Thymus (tissue), 11 donors: ENCODE data around the gene TTBK2. TPM values are rescaled to one million over a fixed set of nuclear protein-coding genes. Genes with fewer than 3 reads are reported as not detected.

Experiments
- DNase-seq, 9 donors: peaks; one replicate each; pipeline ENCODE4 v3.0.0-alpha.2; 2013; ENCODE audit warnings: low spot score in 9 of 9, low read depth in 6 of 9, missing footprints in 1 of 9
- H3K27ac ChIP-seq, 2 donors: one replicate each; pipeline ENCODE4 v1.5.1; 2013; ENCODE audit warnings: control low read depth in 1 of 2, low read depth in 1 of 2, low read length in 1 of 2, mild to moderate bottlenecking in 1 of 2, moderate library complexity in 1 of 2
- H3K27me3 ChIP-seq, 2 donors: one replicate each; pipeline ENCODE4 v1.5.1; 2013; ENCODE audit warnings: low read length in 1 of 2; ENCODE audit not compliant: control insufficient read depth in 2 of 2, insufficient read depth in 1 of 2
- H3K36me3 ChIP-seq, 2 donors: one replicate each; pipeline ENCODE4 v1.5.1; 2013; ENCODE audit warnings: low read length in 1 of 2, mild to moderate bottlenecking in 1 of 2, moderate library complexity in 1 of 2; ENCODE audit not compliant: control insufficient read depth in 2 of 2, insufficient read depth in 2 of 2
- H3K4me1 ChIP-seq, 2 donors: one replicate each; pipeline ENCODE4 v1.5.1; 2013; ENCODE audit warnings: low read length in 2 of 2; ENCODE audit not compliant: control insufficient read depth in 2 of 2, insufficient read depth in 2 of 2
- H3K4me3 ChIP-seq, 2 donors: one replicate each; pipeline ENCODE4 v1.5.1; 2013; ENCODE audit warnings: low read length in 2 of 2, control low read depth in 1 of 2, mild to moderate bottlenecking in 1 of 2
- H3K9me3 ChIP-seq, 2 donors: one replicate each; pipeline ENCODE4 v1.5.1; 2013; ENCODE audit warnings: low read length in 1 of 2, mild to moderate bottlenecking in 1 of 2; ENCODE audit not compliant: control insufficient read depth in 2 of 2, insufficient read depth in 1 of 2
- whole genome bisulfite sequencing: extraction: QIAGEN DNeasy Blood & Tissue Kit; methylation state at CpG from one replicate; pipeline ENCODE4 v1.1.7; 2013; 5-methylcytosine and 5-hydroxymethylcytosine counted together
- polyA plus RNA-seq: library from polyadenylated mRNA; stranded (reverse); fragments of 200-250 nt; gene quantifications from one replicate; pipeline ENCODE4 v1.2.3, GENCODE V29; 2013
- total RNA-seq: library from RNA; stranded (reverse); fragments of 120-200 nt; gene quantifications from one replicate; pipeline ENCODE4 v1.2.4, GENCODE V29; 2013
- donor health status: healthy.

Gene TTBK2
- total and polyA plus RNA-seq, 2 donors, result 4.4 to 5.7 TPM

GRCh38 chr15:42723068-42723467, 197.5 kb downstream of the TTBK2 start:
- no peak for DNase-seq
- Histone ChIP-seq H3K27ac (no peak overlapping the region), H3K9me3 (no peaks in the 10 kb centered on the region), H3K4me3 (no peak overlapping the region), H3K4me1 (no peaks in the 10 kb centered on the region), H3K36me3 (peaks cover 77 to 79% of the 10 kb centered on the region in 2 donors), H3K27me3 (no peaks in the 10 kb centered on the region)
- 95% methylated on average over 4 of the region's 4 CpGs for WGBS

DNA sequence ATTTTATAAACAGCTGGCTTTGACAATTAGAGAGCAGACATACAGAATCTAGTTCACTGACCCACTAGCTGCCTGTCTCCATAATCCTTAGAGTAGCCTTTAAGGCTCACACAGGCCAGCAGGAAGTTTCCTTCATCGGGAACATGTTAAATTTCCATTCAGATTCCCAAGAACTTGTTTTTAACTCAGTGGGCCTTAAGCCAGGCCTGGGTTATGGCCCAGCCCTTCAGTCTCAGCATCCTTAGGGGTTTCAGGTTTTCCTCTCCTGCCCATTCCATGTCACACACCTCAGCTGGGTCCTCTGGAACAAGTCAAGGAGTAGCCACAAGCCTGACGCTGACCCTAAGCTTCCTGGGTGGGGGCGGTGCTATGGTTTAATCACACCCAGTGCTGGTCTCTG, 198.7 kb downstream of the TTBK2 start:
- H3K27ac ChIP-seq, result no peak overlapping the region
- no peak overlapping the region for H3K4me3 ChIP-seq
- H3K9me3 ChIP-seq, result no peaks in the 10 kb centered on the region
- no peaks in the 10 kb centered on the region for H3K27me3 ChIP-seq
- no peaks in the 10 kb centered on the region for H3K4me1 ChIP-seq
- 80% methylated on average over 3 of the region's 3 CpGs for WGBS
- no peak for DNase-seq
- H3K36me3 ChIP-seq, result peaks cover 65 to 69% of the 10 kb centered on the region in 2 donors

GRCh38 chr15:42721016-42721415, 199.6 kb downstream of the TTBK2 start:
- Histone ChIP-seq H3K9me3 (no peaks in the 10 kb centered on the region), H3K27ac (no peak overlapping the region), H3K4me1 (no peaks in the 10 kb centered on the region), H3K27me3 (no peaks in the 10 kb centered on the region), H3K36me3 (peaks cover 56 to 61% of the 10 kb centered on the region in 2 donors), H3K4me3 (no peak overlapping the region)
- WGBS, result 88% methylated on average over 6 of the region's 6 CpGs
- DNase-seq, result no peak

- H3K27me3 ChIP-seq, result no peaks in the 10 kb centered on the region
- WGBS, result 95% methylated on average over 3 of the region's 3 CpGs
- H3K36me3 ChIP-seq, result peaks cover 48 to 51% of the 10 kb centered on the region in 2 donors
- H3K4me1 ChIP-seq, result no peaks in the 10 kb centered on the region
- no peaks in the 10 kb centered on the region for H3K9me3 ChIP-seq
- no peak for DNase-seq
- H3K4me3 ChIP-seq, result no peak overlapping the region
- no peak overlapping the region for H3K27ac ChIP-seq
Observed at GRCh38 chr15:42720071-42720470, 200.5 kb downstream of the TTBK2 start.

GRCh38 chr15:42719043-42719442, 201.5 kb downstream of the TTBK2 start:
- DNase-seq, result no peak
- Histone ChIP-seq H3K36me3 (peaks cover 38 to 41% of the 10 kb centered on the region in 2 donors), H3K9me3 (no peaks in the 10 kb centered on the region), H3K4me1 (no peaks in the 10 kb centered on the region), H3K27ac (no peak overlapping the region), H3K4me3 (no peak overlapping the region), H3K27me3 (no peaks in the 10 kb centered on the region)
- 82% methylated on average over 6 of the region's 6 CpGs for WGBS

- Histone ChIP-seq H3K36me3 (peaks cover 20 to 23% of the 10 kb centered on the region in 2 donors), H3K4me3 (no peak overlapping the region), H3K27me3 (no peaks in the 10 kb centered on the region), H3K9me3 (no peaks in the 10 kb centered on the region), H3K4me1 (no peaks in the 10 kb centered on the region), H3K27ac (no peak overlapping the region)
- DNase-seq, result no peak
- 99% methylated on average over 2 of the region's 2 CpGs for WGBS
Observed at GRCh38 chr15:42716626-42717025, 204.0 kb downstream of the TTBK2 start.

DNA sequence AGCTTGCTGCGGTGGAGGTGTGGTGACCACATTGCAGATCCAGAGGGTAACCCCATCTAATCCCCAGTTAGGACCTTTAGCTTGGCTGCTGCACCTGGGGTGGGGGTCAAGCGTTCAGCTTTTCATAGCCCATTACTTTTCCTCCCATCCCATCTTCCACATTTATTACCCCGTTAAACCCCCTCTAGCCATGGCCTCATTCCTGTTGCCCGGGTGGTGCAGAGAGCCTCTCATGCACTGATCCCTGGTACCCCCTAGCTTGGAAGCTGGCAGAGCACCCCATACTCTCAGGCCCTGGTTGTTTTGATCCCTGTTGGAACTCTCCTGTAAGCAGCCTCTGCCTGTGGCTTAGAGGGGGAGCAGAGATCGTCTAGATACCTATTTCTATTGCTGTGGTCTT, 204.5 kb downstream of the TTBK2 start:
- DNase-seq, result no peak
- WGBS, result 99% methylated on average over 5 of the region's 5 CpGs
- Histone ChIP-seq H3K27ac (no peak overlapping the region), H3K36me3 (peaks cover 20 to 23% of the 10 kb centered on the region in 2 donors), H3K27me3 (no peaks in the 10 kb centered on the region), H3K4me3 (no peak overlapping the region), H3K4me1 (no peaks in the 10 kb centered on the region), H3K9me3 (no peaks in the 10 kb centered on the region)

DNA sequence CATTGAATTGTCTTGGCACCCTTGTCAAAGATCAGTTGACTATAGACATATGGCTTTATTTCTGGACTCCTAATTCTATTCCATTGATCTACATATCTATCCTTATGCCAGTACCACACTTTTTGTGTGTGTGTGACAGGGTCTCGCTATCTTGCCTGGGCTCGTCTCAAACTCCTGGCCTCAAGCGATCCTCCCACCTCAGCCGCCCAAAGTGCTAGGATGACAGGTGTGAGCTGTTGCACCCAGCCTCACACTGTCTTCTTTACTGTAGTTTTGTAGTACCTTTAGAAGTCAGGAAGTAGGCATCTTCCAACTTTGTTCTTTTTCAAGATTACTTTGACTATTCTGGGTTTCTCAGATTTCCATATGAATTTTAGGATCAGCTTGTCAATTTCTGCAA, 208.0 kb downstream of the TTBK2 start:
- DNase-seq, result no peak
- no peaks in the 10 kb centered on the region for H3K27me3 ChIP-seq
- H3K4me1 ChIP-seq, result no peaks in the 10 kb centered on the region
- no peaks in the 10 kb centered on the region for H3K9me3 ChIP-seq
- no peaks in the 10 kb centered on the region for H3K36me3 ChIP-seq
- WGBS, result 93% methylated on average over 4 of the region's 4 CpGs
- H3K27ac ChIP-seq, result no peak overlapping the region
- no peak overlapping the region for H3K4me3 ChIP-seq

DNA sequence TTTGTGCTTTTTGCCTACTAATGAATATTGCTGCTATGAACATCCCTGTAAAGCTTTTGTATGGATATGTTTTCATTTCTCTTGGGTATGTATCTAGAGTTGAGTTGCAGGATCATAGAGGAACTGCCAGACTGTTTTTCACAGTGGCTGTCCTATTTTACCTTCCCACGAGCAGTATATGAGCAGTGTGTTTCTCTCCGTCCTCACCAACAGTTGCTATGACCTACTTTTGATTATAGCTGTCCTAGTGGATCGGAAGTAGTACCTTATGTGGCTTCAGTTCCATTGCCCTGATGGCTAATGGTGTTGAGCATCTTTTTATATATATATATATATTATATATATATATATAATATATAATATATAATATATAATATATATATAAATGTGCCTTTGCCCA, 208.8 kb downstream of the TTBK2 start:
- H3K4me1 ChIP-seq, result no peaks in the 10 kb centered on the region
- no peak overlapping the region for H3K4me3 ChIP-seq
- no peaks in the 10 kb centered on the region for H3K27me3 ChIP-seq
- no peak for DNase-seq
- no peaks in the 10 kb centered on the region for H3K36me3 ChIP-seq
- H3K27ac ChIP-seq, result no peak overlapping the region
- WGBS, result 97% methylated on average over 3 of the region's 3 CpGs
- H3K9me3 ChIP-seq, result no peaks in the 10 kb centered on the region

DNA sequence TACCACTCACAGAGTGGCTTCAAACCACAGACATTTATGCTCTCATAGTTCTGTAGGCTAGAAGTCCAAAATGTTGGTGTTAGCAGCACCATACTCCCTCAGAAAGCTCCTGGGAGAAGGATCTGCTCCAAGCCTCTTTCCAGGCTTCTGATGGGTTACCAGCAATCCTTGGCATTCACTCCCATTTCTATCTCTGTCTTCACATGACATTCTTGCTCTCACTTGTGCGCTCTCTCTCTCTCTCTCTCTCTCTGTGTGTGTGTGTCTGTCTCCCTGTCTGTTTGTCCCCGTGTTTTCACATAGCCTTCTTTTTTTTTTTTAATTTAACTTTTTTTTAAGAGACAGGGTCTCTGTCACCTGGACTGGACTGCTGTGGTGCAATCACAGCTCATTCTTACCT, 209.9 kb downstream of the TTBK2 start:
- H3K4me3 ChIP-seq, result no peak overlapping the region

More for the DNA sequence above, 209.9 kb downstream of the TTBK2 start:
- no peaks in the 10 kb centered on the region for H3K9me3 ChIP-seq
- no peaks in the 10 kb centered on the region for H3K4me1 ChIP-seq
- H3K36me3 ChIP-seq, result no peaks in the 10 kb centered on the region
- 95% methylated on average over 2 of the region's 2 CpGs for WGBS
- H3K27ac ChIP-seq, result no peak overlapping the region
- no peak for DNase-seq
- no peaks in the 10 kb centered on the region for H3K27me3 ChIP-seq
